ENCODE data around the gene RXRA. TPM values are rescaled to one million over a fixed set of nuclear protein-coding genes. Genes with fewer than 3 reads are reported as not detected.

The RXRA gene
- total RNA-seq, 1 donor from 2014 or later = 49.4 TPM

DNA sequence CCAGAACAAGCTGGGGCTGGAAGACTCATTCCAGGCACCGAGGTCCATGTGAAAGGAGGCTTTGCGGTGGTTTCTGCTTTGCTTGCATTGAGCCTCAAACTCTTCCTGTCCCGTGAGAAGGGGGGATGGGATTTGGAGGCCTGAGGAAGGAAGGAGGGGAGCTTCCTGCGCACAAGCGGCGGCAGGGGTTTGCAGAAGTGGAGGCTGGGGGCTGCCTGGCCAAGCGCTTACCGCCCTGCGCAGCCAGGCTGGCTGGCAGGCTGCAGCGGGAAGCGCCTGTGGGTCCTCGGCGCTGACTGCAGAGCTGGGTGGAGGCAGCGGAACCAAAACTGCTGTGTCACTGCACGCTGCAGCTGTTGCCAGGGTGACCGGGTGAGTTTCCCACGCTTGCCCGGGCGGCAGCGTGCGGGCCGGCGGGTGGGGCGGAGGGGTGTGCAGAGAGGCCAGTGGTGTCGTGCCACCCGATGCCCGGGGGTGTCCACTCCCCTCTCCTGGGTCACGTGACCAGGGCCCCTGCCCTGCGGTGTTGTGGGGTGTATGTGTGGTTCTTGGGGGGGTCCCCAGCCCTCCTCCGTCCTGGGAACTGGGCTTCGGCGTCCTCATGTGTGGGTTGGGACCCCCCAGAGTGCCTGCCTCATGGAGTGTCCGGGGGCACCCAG, 81.0 kb downstream of the RXRA start:
- Histone ChIP-seq H3K36me3 (peaks cover 0 to 6% of the 10 kb centered on the region in 2 donors), H3K27ac (peak overlapping the region; percentile 80), H3K9me3 (no peaks in the 10 kb centered on the region), H3K27me3 (no peaks in the 10 kb centered on the region), H3K4me3 (peak overlapping the region; percentile 5 to 34), H3K4me1 (peaks cover 100% of the 10 kb centered on the region)
- TF ChIP-seq POLR2AphosphoS5 (IDR thresholded peaks at IDR 0.05; ENCODE audit: insufficient read depth in 1 of 2, low read depth in 1 of 2) = peak; percentile 71 to 79
- TF ChIP-seq, protein P1, sequence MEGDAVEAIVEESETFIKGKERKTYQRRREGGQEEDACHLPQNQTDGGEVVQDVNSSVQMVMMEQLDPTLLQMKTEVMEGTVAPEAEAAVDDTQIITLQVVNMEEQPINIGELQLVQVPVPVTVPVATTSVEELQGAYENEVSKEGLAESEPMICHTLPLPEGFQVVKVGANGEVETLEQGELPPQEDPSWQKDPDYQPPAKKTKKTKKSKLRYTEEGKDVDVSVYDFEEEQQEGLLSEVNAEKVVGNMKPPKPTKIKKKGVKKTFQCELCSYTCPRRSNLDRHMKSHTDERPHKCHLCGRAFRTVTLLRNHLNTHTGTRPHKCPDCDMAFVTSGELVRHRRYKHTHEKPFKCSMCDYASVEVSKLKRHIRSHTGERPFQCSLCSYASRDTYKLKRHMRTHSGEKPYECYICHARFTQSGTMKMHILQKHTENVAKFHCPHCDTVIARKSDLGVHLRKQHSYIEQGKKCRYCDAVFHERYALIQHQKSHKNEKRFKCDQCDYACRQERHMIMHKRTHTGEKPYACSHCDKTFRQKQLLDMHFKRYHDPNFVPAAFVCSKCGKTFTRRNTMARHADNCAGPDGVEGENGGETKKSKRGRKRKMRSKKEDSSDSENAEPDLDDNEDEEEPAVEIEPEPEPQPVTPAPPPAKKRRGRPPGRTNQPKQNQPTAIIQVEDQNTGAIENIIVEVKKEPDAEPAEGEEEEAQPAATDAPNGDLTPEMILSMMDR (IDR thresholded peaks at IDR 0.05) = no peak
- intact Hi-C loops (cut with DNase I) = no loop called here
- no peak for DNase-seq (ENCODE audit: extremely low spot score in 2 of 2)

DNA sequence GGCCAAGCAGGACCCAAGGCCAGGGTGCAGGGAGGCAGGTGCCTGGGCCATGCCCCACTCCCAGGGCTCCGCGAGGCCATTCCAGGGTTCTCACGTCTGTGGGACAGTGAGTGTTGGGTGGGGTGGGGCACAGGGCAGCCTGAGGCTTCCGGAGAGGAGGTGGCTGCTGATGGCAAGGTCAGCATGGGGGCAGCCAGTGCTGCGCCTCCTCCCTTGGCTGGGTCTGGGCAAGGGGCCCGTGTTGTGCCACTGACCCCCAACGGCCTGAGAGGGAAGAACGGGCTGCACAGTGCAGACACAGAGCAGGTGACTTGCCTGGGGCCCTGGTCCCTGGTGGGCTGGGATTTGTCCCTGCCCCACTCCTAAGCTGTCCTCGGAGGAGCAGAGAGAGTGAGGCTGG, 82.1 kb downstream of the RXRA start:
- Histone ChIP-seq H3K27ac (peak overlapping the region; percentile 80), H3K4me1 (peaks cover 100% of the 10 kb centered on the region), H3K9me3 (no peaks in the 10 kb centered on the region), H3K27me3 (no peaks in the 10 kb centered on the region), H3K36me3 (peaks cover 0 to 6% of the 10 kb centered on the region in 2 donors), H3K4me3 (no peak overlapping the region)
- intact Hi-C loops (cut with DNase I) = no loop called here
- TF ChIP-seq, protein P1 (IDR thresholded peaks at IDR 0.05) = no peak
- TF ChIP-seq POLR2A (IDR thresholded peaks at IDR 0.05) (no peak), POLR2AphosphoS5 (IDR thresholded peaks at IDR 0.05; ENCODE audit: insufficient read depth in 1 of 2, low read depth in 1 of 2) (no peak)
- DNase-seq (ENCODE audit: extremely low spot score in 2 of 2) = no peak

DNA sequence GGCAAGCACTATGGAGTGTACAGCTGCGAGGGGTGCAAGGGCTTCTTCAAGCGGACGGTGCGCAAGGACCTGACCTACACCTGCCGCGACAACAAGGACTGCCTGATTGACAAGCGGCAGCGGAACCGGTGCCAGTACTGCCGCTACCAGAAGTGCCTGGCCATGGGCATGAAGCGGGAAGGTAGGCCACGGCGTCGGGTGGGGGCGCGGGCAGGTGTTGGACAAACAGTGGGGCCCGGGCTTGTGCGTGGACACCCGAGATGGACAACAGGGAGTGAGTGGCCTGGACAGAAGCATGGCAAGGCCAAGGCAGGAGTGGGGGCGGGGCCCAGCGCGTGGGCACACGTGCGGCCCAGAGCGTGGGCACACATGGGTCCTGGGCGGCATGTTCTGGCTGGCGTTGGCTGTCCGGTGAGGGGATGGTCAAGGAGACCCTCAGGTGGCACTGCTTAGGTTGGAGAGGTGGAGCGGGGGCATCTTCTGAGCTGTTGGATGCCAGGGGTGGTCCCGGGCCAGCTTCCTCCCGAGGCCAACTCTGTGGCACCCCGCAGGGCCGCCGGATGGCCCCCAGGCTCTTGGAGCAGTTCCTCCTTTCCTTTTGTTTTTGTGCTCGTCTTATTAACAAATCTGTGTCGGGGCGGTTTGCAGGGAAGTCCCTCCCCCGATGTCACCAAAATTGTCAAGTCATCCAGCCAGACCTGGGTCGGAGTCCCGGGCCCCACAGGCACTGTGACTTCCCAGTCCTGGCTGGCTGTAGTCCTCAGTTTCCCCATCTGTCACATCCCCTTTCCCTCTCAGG, 82.9 kb downstream of the RXRA start:
- intact Hi-C loops (cut with DNase I) = no loop called here
- no peak for DNase-seq (ENCODE audit: extremely low spot score in 2 of 2)
- peak overlapping the region; percentile 80 for H3K27ac ChIP-seq
- peaks cover 100% of the 10 kb centered on the region for H3K4me1 ChIP-seq
- H3K9me3 ChIP-seq = no peaks in the 10 kb centered on the region
- no peaks in the 10 kb centered on the region for H3K27me3 ChIP-seq
- TF ChIP-seq POLR2AphosphoS5 (IDR thresholded peaks at IDR 0.05; ENCODE audit: insufficient read depth in 1 of 2, low read depth in 1 of 2) (no peak), POLR2A (IDR thresholded peaks at IDR 0.05) (no peak)
- TF ChIP-seq, protein P1 (IDR thresholded peaks at IDR 0.05) = no peak
- peaks cover 0 to 6% of the 10 kb centered on the region in 2 donors for H3K36me3 ChIP-seq
- no peak overlapping the region for H3K4me3 ChIP-seq

DNA sequence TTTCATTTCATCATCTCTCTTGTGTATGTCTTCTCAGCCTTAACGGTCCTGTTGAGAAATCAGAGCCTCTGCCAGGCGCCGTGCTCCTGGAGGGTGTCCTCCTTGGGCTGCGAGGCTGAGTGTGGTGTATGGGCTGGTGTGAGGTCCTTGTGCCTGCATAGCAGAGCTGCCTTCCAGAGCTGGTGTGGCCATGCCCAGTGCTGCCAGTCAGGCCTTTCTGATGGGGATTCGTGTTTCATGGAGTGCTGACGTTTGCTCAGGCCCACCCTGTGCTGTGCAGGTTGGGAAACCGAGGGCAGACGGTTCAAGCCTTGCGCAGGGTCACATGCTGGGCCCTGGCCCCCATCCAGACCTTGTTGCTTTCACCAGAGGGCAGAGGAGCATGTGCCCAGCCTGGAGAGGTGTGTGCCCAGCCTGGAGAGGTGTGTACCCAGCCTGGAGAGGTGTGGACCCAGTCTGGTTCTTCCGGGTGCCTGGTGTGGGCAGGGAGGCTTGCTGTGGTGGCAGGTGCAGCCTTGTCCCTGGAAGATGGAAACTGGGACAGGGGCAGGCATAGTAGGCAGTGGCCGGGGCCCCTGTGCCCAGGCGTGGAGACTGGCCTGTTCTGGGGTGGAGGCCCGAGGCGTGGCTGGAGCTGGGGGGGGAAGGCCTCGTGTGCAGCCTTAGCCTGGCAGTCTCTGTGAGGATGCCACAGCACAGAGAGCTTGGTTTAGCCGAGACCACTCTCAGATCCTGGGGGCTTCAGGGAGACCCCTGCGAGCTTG, 84.0 kb downstream of the RXRA start:
- H3K27me3 ChIP-seq = no peaks in the 10 kb centered on the region
- intact Hi-C loops (cut with DNase I) = no loop called here
- peak overlapping the region; percentile 80 for H3K27ac ChIP-seq
- no peak overlapping the region for H3K4me3 ChIP-seq
- TF ChIP-seq POLR2A (IDR thresholded peaks at IDR 0.05) (no peak), POLR2AphosphoS5 (IDR thresholded peaks at IDR 0.05; ENCODE audit: insufficient read depth in 1 of 2, low read depth in 1 of 2) (no peak)
- TF ChIP-seq, protein P1 (IDR thresholded peaks at IDR 0.05) = no peak
- no peaks in the 10 kb centered on the region for H3K9me3 ChIP-seq
- peaks cover 0 to 6% of the 10 kb centered on the region in 2 donors for H3K36me3 ChIP-seq
- H3K4me1 ChIP-seq = peaks cover 100% of the 10 kb centered on the region
- no peak for DNase-seq (ENCODE audit: extremely low spot score in 2 of 2)

Measured in vagina (tissue), 2 donors.